ENCODE data around the gene GRM5. TPM values are rescaled to one million over a fixed set of nuclear protein-coding genes. Genes with fewer than 3 reads are reported as not detected.

Gene GRM5
- total RNA-seq, 1 donor from 2014 or later = 0.49 TPM

DNA sequence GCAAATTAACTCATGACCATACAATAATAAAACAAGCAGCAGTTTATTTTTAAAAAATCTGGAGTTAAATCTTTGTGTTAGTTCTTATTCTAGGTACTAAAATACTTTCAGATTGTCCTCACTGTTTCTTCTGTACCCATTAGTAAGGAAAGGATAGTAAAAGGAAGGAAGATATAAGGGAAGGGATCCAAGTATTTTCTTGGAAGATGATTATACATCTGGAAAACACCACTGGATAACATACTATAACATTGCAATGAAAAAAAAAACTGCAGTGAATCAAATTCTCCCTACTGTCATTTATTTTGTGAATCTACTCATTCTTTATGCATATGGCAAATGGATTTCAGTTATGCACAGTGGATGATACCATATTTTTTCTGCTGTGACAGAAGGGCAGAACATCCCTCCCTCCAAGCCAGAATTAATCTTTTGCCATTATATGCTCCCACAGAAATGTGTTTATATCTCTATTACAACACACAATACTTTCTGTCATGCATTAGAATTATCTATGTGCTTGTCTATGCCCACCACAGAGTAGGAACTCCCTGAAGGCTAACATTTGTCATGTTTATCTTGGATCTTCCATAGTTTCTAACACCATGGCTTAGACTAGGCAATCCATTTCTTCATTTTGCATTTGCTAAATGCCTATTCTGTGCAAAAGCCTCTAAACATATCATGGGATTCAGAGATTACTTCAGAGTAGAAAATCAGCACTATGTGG is 446.0 kb downstream of the GRM5 start:
- Mint-ChIP-seq H3K9me3 (no peaks in the 10 kb centered on the region), H3K4me3 (no peak overlapping the region), H3K4me1 (peaks cover 8% of the 10 kb centered on the region), H3K36me3 (ENCODE audit: low read depth) (no peaks in the 10 kb centered on the region), H3K27me3 (ENCODE audit: low read depth) (no peaks in the 10 kb centered on the region), H3K27ac (ENCODE audit: unreplicated experiment) (no peak overlapping the region)
- no peak for DNase-seq (ENCODE audit: low read depth, low spot score)
- TF ChIP-seq, protein P1, sequence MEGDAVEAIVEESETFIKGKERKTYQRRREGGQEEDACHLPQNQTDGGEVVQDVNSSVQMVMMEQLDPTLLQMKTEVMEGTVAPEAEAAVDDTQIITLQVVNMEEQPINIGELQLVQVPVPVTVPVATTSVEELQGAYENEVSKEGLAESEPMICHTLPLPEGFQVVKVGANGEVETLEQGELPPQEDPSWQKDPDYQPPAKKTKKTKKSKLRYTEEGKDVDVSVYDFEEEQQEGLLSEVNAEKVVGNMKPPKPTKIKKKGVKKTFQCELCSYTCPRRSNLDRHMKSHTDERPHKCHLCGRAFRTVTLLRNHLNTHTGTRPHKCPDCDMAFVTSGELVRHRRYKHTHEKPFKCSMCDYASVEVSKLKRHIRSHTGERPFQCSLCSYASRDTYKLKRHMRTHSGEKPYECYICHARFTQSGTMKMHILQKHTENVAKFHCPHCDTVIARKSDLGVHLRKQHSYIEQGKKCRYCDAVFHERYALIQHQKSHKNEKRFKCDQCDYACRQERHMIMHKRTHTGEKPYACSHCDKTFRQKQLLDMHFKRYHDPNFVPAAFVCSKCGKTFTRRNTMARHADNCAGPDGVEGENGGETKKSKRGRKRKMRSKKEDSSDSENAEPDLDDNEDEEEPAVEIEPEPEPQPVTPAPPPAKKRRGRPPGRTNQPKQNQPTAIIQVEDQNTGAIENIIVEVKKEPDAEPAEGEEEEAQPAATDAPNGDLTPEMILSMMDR (conservative IDR thresholded peaks at IDR 0.05) = no peak

DNA sequence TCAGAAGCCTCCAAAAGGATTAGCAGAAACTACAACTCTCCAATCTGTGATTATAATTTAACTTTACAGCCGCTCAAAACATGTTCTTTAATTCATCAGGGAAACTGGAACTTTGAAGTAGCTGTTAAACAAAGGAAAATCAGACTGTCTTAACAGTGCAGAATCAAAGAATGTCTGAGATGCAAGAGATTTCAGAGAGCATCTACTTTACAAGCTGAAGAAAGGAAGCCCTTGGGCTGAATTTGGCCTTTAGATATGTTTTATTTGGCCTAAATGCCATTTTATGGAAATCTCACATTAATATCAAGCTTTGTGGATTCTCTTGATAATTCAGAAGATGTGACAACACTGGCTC is 446.7 kb downstream of the GRM5 start:
- Mint-ChIP-seq H3K27me3 (ENCODE audit: low read depth) (no peaks in the 10 kb centered on the region), H3K36me3 (ENCODE audit: low read depth) (no peaks in the 10 kb centered on the region), H3K27ac (ENCODE audit: unreplicated experiment) (no peak overlapping the region), H3K4me1 (peaks cover 8% of the 10 kb centered on the region), H3K4me3 (no peak overlapping the region), H3K9me3 (no peaks in the 10 kb centered on the region)
- DNase-seq (ENCODE audit: low read depth, low spot score) = no peak
- TF ChIP-seq, protein P1 (conservative IDR thresholded peaks at IDR 0.05) = no peak

DNA sequence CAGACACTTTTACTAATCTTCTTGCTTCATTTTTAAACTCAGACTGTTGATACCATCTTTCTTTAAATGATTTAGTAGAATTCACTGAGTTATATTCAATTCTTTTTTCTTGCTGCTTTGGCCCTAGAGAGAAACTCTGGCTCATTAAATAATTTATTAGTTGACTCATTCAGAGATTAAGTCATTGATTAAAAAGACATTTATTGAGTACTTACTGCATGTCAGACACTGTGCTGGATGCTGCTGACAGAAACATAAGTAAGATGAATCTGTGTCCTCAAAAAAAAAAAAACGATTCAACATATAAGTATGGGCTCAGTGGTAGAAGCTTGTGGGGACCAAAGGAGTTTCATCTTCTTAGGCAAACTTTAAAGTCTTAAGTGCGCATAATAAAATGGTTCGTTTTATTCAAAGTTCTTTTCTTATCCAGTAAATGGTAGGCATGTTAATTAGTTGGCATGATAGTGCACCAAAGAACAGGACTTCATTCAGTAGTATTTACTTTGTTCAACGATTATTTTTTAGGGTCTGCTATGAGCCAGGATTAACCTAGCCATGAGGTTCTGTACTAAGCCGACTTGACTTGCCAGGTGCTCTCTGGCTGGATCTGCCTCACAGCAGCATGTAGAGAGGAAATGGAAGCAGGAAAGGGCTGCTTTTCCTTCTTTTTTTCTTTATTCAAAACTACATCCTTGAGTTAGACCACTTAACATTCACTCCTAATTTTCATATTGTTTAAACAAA is 447.3 kb downstream of the GRM5 start:
- H3K4me1 Mint-ChIP-seq = peaks cover 8% of the 10 kb centered on the region
- no peak overlapping the region for H3K4me3 Mint-ChIP-seq

DNA sequence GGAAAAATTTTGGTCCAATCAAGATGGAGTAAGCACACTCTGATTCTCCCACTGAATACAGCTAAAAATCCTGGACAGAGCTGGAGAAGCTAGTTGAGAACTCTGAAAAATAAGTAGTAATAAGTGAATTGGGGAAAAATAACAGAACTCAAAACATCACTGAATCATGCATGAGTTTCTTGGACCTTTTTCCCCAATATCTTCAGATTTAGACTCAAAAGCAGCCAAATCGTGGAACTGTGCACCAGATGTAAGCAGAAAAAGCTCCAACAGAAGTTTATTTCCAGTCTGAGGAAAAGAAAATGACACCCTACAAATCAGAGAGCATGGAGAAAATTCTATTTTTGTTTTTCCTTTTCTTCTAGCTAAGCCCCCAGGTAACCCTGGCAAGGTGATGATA is 448.6 kb downstream of the GRM5 start:
- H3K27ac Mint-ChIP-seq (ENCODE audit: unreplicated experiment) = no peak overlapping the region
- no peaks in the 10 kb centered on the region for H3K36me3 Mint-ChIP-seq (ENCODE audit: low read depth)
- no peak overlapping the region for H3K4me3 Mint-ChIP-seq
- peaks cover 8% of the 10 kb centered on the region for H3K4me1 Mint-ChIP-seq
- TF ChIP-seq, protein P1 (conservative IDR thresholded peaks at IDR 0.05) = no peak
- DNase-seq (ENCODE audit: low read depth, low spot score) = no peak
- no peaks in the 10 kb centered on the region for H3K27me3 Mint-ChIP-seq (ENCODE audit: low read depth)
- H3K9me3 Mint-ChIP-seq = peaks cover 3% of the 10 kb centered on the region

More for the DNA sequence above, 447.3 kb downstream of the GRM5 start:
- H3K9me3 Mint-ChIP-seq = no peaks in the 10 kb centered on the region
- no peaks in the 10 kb centered on the region for H3K36me3 Mint-ChIP-seq (ENCODE audit: low read depth)
- DNase-seq (ENCODE audit: low read depth, low spot score) = no peak
- H3K27me3 Mint-ChIP-seq (ENCODE audit: low read depth) = no peaks in the 10 kb centered on the region
- TF ChIP-seq, protein P1 (conservative IDR thresholded peaks at IDR 0.05) = no peak
- H3K27ac Mint-ChIP-seq (ENCODE audit: unreplicated experiment) = no peak overlapping the region

DNA sequence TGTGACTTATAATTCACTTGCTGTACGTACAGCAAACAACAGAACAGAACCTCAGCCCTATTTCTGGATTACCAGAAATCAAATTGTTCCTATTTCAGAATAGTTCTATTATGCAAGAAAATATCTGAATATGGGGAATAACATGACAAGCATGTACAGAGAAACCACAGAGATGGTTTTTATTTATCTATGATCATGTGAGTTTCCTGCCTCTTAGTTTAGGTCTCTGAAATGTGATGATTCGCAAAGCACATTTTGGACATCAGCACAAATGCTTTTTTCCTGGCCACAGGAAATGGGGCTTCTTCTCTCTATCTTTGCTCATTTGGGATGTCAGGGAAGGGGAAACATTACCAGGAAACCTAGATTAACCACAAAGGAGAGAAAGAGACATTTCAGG is 461.5 kb downstream of the GRM5 start:
- Mint-ChIP-seq H3K36me3 (ENCODE audit: low read depth) (no peaks in the 10 kb centered on the region), H3K4me1 (no peaks in the 10 kb centered on the region), H3K27ac (ENCODE audit: unreplicated experiment) (no peak overlapping the region), H3K4me3 (no peak overlapping the region), H3K9me3 (no peaks in the 10 kb centered on the region), H3K27me3 (ENCODE audit: low read depth) (no peaks in the 10 kb centered on the region)
- DNase-seq (ENCODE audit: low read depth, low spot score) = no peak
- TF ChIP-seq, protein P1 (conservative IDR thresholded peaks at IDR 0.05) = no peak
